Spleen (tissue), 7 donors: ENCODE measurements around the gene CTNNA2.

Experiments
- CTCF ChIP-seq, 11 experiments: fragments of 200-600 bp in 7 of 11; fragments of 450-650 bp in 4 of 11; sonication (generic) in 4 of 11; IDR thresholded peaks in 8 of 11; conservative IDR thresholded peaks in 3 of 11; 1 replicate in 7 of 11; 2 replicates in 4 of 11; pipeline versions ENCODE4 v1.4.0 to v1.8.0; 2016 to 2021; ENCODE audit warnings: antibody characterized with exemption in 11 of 11, inconsistent platforms in 4 of 11, mild to moderate bottlenecking in 1 of 11
- POLR2A ChIP-seq, 3 donors: fragments of 450-650 bp; IDR thresholded peaks; one replicate each; pipeline ENCODE4 v1.5.1; 2017; ENCODE audit warnings: antibody characterized with exemption in 3 of 3, mild to moderate bottlenecking in 1 of 3
- donor health status: DM: no; HTN: no; CAD: no; lungs with moderate emphysema.
- donor health status: DM: no; HTN: no; CAD: no.
- donor health status: DM: no; HTN: no; CAD: no.

DNA sequence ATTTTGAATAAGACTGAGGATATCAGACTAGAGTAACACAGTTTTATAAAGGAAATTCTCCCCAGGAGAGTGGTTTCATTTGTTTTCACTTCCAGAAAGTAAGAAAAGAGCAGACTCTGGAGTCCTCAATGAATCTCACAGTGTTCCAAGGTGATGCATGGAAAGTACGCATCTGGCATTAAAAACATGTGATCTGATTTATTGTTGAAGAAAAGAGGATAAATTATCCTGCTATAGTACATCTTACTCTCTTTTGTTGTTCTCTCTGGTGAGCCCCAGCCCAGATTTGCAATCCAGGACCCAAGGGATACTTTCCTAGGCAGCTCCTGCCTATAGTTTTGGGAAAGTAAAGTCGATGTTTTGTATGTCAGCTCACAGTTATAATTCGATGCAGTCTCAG lies 285.9 kb downstream of the CTNNA2 start:
- TF ChIP-seq CTCF (IDR thresholded peaks at IDR 0.05 in 8 of 11, conservative IDR thresholded peaks at IDR 0.05 in 3 of 11) (no peak), POLR2A (IDR thresholded peaks at IDR 0.05) (no peak)
